ENCODE results near the gene EHD4.

EHD4 gene

GRCh38 chr15:41967506-41968206, 4.7 kb downstream of the EHD4 start:
- Histone ChIP-seq H3K27me3 (ENCODE audit: control insufficient read depth, insufficient read depth, low read length) (no peaks in the 10 kb centered on the region), H3K27ac (ENCODE audit: low read length) (no peak overlapping the region), H3K4me3 (ENCODE audit: low read length) (no peak overlapping the region), H3K9me3 (ENCODE audit: control insufficient read depth, insufficient read depth, low read length) (no peaks in the 10 kb centered on the region), H3K36me3 (ENCODE audit: control insufficient read depth, insufficient read depth, low read length) (no peaks in the 10 kb centered on the region; the same call in 1 of the 2 replicates), H3K4me1 (ENCODE audit: control insufficient read depth, insufficient read depth, low read length) (no peaks in the 10 kb centered on the region; the same call in none of the 2 replicates)
- DNase-seq (ENCODE audit: low read depth, low spot score): no peak
- no CpG with 5 or more reads among the region's 4 CpGs for WGBS (ENCODE audit: insufficient coverage, insufficient read length)

- Histone ChIP-seq H3K27ac (ENCODE audit: low read length) (no peak overlapping the region), H3K9me3 (ENCODE audit: control insufficient read depth, insufficient read depth, low read length) (no peaks in the 10 kb centered on the region)
These were observed 5.4 kb downstream of the EHD4 start for GRCh38 chr15:41966920-41967465.

GRCh38 chr15:41966414-41966812, 5.9 kb downstream of the EHD4 start:
- no CpG with 5 or more reads among the region's 4 CpGs for WGBS (ENCODE audit: insufficient coverage, insufficient read length)
- no peak overlapping the region for H3K27ac ChIP-seq (ENCODE audit: low read length)
- H3K4me1 ChIP-seq (ENCODE audit: control insufficient read depth, insufficient read depth, low read length): no peaks in the 10 kb centered on the region; the same call in none of the 2 replicates
- DNase-seq (ENCODE audit: low read depth, low spot score): no peak
- no peaks in the 10 kb centered on the region for H3K27me3 ChIP-seq (ENCODE audit: control insufficient read depth, insufficient read depth, low read length)
- H3K36me3 ChIP-seq (ENCODE audit: control insufficient read depth, insufficient read depth, low read length): no peaks in the 10 kb centered on the region; the same call in 1 of the 2 replicates
- no peak overlapping the region for H3K4me3 ChIP-seq (ENCODE audit: low read length)
- no peaks in the 10 kb centered on the region for H3K9me3 ChIP-seq (ENCODE audit: control insufficient read depth, insufficient read depth, low read length)

More at GRCh38 chr15:41966920-41967465, 5.4 kb downstream of the EHD4 start:
- Histone ChIP-seq H3K36me3 (ENCODE audit: control insufficient read depth, insufficient read depth, low read length) (no peaks in the 10 kb centered on the region; the same call in 1 of the 2 replicates), H3K4me3 (ENCODE audit: low read length) (no peak overlapping the region), H3K4me1 (ENCODE audit: control insufficient read depth, insufficient read depth, low read length) (no peaks in the 10 kb centered on the region; the same call in none of the 2 replicates), H3K27me3 (ENCODE audit: control insufficient read depth, insufficient read depth, low read length) (no peaks in the 10 kb centered on the region)
- no peak for DNase-seq (ENCODE audit: low read depth, low spot score)
- no CpG with 5 or more reads among the region's 3 CpGs for WGBS (ENCODE audit: insufficient coverage, insufficient read length)

- no CpG with 5 or more reads among the region's 15 CpGs for WGBS (ENCODE audit: insufficient coverage, insufficient read length)
- Histone ChIP-seq H3K27me3 (ENCODE audit: control insufficient read depth, insufficient read depth, low read length) (no peaks in the 10 kb centered on the region), H3K36me3 (ENCODE audit: control insufficient read depth, insufficient read depth, low read length) (no peaks in the 10 kb centered on the region; the same call in 1 of the 2 replicates), H3K27ac (ENCODE audit: low read length) (no peak overlapping the region), H3K4me1 (ENCODE audit: control insufficient read depth, insufficient read depth, low read length) (no peaks in the 10 kb centered on the region; the same call in none of the 2 replicates), H3K4me3 (ENCODE audit: low read length) (no peak overlapping the region), H3K9me3 (ENCODE audit: control insufficient read depth, insufficient read depth, low read length) (no peaks in the 10 kb centered on the region)
- DNase-seq (ENCODE audit: low read depth, low spot score): no peak
These were observed 6.6 kb downstream of the EHD4 start for GRCh38 chr15:41965441-41966413.

DNA sequence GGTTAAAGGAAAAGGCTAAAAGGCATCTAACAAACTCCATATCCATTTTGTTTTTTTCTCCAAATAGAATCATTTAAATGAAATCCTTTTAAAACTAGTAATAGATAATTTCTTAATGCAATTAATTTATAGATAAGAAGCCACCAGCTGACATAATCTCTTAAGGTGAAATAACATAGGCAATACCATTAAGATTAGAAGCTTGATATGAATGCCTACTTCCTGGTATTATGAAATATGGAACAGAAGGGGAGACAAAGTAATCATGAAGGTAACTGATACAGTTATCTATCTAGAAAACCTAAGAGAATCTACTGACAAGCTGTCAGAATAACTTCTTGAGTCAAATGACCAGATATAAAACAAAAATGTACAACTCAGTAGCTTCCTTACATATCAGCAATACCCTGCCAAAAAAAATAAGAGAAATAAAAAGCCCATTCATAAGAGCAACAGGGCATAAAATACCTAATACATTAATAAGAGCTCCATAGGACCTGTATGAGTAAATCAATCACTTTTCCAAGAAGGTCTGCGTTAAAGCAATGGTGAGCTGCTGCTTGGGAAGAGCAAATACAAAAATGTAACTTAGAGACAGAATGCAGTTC, 10.7 kb downstream of the EHD4 start:
- WGBS (ENCODE audit: insufficient coverage, insufficient read length): no CpG with 5 or more reads among the region's 1 CpG
- Histone ChIP-seq H3K36me3 (ENCODE audit: control insufficient read depth, insufficient read depth, low read length) (no peaks in the 10 kb centered on the region; the same call in 1 of the 2 replicates), H3K4me3 (ENCODE audit: low read length) (no peak overlapping the region), H3K27ac (ENCODE audit: low read length) (no peak overlapping the region), H3K9me3 (ENCODE audit: control insufficient read depth, insufficient read depth, low read length) (no peaks in the 10 kb centered on the region), H3K27me3 (ENCODE audit: control insufficient read depth, insufficient read depth, low read length) (no peaks in the 10 kb centered on the region), H3K4me1 (ENCODE audit: control insufficient read depth, insufficient read depth, low read length) (no peaks in the 10 kb centered on the region; the same call in 1 of the 2 replicates)
- no peak for DNase-seq (ENCODE audit: low read depth, low spot score)

DNA sequence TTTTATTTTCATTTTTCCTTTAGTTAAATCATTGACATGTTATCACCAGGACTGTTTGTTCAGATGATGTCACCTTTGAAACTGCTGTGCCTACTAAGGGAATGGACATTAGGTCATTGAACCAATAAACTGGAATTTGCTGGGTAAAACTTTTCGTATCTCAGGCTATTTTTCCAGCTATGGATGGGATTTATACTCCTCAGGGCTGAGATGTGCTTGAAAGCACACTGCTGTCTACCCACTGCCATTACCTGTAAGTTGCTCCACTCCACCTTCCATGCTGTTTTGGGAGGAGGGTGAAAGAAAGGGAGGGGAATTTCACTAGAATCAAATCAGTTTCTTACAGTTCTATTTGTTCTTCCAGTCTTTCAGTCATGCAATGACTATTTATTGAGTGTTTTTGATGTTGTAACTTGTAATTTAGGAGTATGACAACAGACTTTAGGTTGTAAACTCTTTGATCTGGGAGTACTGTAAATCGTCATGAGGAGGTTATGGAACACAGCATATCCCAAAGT, 11.3 kb downstream of the EHD4 start:
- WGBS (ENCODE audit: insufficient coverage, insufficient read length): no CpG with 5 or more reads among the region's 2 CpGs
- DNase-seq (ENCODE audit: low read depth, low spot score): no peak
- Histone ChIP-seq H3K9me3 (ENCODE audit: control insufficient read depth, insufficient read depth, low read length) (no peaks in the 10 kb centered on the region), H3K4me1 (ENCODE audit: control insufficient read depth, insufficient read depth, low read length) (no peaks in the 10 kb centered on the region; the same call in 1 of the 2 replicates), H3K27me3 (ENCODE audit: control insufficient read depth, insufficient read depth, low read length) (no peaks in the 10 kb centered on the region), H3K36me3 (ENCODE audit: control insufficient read depth, insufficient read depth, low read length) (no peaks in the 10 kb centered on the region; the same call in 1 of the 2 replicates), H3K27ac (ENCODE audit: low read length) (no peak overlapping the region), H3K4me3 (ENCODE audit: low read length) (no peak overlapping the region)

GRCh38 chr15:41958002-41958420, 14.3 kb downstream of the EHD4 start:
- no peak overlapping the region for H3K27ac ChIP-seq (ENCODE audit: low read length)
- H3K4me3 ChIP-seq (ENCODE audit: low read length): no peak overlapping the region
- no peaks in the 10 kb centered on the region for H3K9me3 ChIP-seq (ENCODE audit: control insufficient read depth, insufficient read depth, low read length)
- WGBS (ENCODE audit: insufficient coverage, insufficient read length): no CpG with 5 or more reads among the region's 7 CpGs
- H3K27me3 ChIP-seq (ENCODE audit: control insufficient read depth, insufficient read depth, low read length): no peaks in the 10 kb centered on the region
- no peaks in the 10 kb centered on the region for H3K36me3 ChIP-seq (ENCODE audit: control insufficient read depth, insufficient read depth, low read length)
- DNase-seq (ENCODE audit: low read depth, low spot score): no peak
- no peaks in the 10 kb centered on the region for H3K4me1 ChIP-seq (ENCODE audit: control insufficient read depth, insufficient read depth, low read length)

DNA sequence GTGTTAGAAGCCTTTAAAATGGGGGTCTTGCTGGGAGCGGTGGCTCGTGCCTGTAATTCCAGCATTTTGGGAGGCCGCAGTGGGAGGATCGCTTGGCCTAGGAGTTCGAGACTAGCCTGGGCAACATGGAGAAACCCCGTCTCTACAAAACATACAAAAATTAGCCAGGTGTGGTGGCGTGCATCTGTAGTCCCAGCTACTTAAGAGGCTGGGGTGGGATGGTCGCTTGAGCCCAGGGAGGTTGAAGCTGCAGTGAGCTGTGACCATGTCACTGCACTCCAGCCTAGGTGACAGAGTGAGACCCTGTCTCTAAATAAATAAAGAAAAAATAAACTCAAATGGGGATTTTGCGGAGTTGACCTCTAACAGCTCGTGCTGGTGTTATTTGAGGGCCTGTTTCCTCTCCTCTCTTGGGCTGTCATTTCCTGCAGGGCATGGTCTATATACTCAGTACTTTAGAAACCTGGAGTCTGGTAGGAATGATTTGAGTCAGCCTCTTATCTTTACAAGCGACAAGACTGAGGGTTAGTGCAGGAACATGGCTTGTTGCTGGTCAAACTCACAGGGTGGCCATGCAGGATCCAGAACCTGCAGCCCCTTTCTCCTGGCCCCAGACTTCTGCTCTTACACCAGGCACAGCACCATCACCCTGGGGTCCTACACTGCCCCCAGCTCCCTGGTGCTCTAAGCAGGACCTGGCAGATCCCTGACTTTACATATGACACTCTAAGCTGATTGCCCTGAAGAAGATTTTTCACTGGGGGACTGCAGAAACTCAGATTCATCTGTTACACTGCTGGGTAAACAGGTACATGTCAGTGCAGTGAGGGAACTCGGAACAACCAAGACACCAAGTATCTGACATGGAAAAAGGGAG, 15.1 kb downstream of the EHD4 start:
- Histone ChIP-seq H3K9me3 (ENCODE audit: control insufficient read depth, insufficient read depth, low read length) (no peaks in the 10 kb centered on the region), H3K27ac (ENCODE audit: low read length) (no peak overlapping the region), H3K4me3 (ENCODE audit: low read length) (no peak overlapping the region), H3K36me3 (ENCODE audit: control insufficient read depth, insufficient read depth, low read length) (peaks cover 2% of the 10 kb centered on the region; the same call in 1 of the 2 replicates), H3K27me3 (ENCODE audit: control insufficient read depth, insufficient read depth, low read length) (no peaks in the 10 kb centered on the region), H3K4me1 (ENCODE audit: control insufficient read depth, insufficient read depth, low read length) (no peaks in the 10 kb centered on the region)
- DNase-seq (ENCODE audit: low read depth, low spot score): no peak
- no CpG with 5 or more reads among the region's 12 CpGs for WGBS (ENCODE audit: insufficient coverage, insufficient read length)

- H3K36me3 ChIP-seq (ENCODE audit: control insufficient read depth, insufficient read depth, low read length): peaks cover 3% of the 10 kb centered on the region; the same call in 1 of the 2 replicates
- no CpG with 5 or more reads among the region's 21 CpGs for WGBS (ENCODE audit: insufficient coverage, insufficient read length)
- H3K4me3 ChIP-seq (ENCODE audit: low read length): no peak overlapping the region
These were observed 16.4 kb downstream of the EHD4 start for GRCh38 chr15:41955807-41956525.

More at GRCh38 chr15:41955807-41956525, 16.4 kb downstream of the EHD4 start:
- Histone ChIP-seq H3K4me1 (ENCODE audit: control insufficient read depth, insufficient read depth, low read length) (no peaks in the 10 kb centered on the region), H3K27me3 (ENCODE audit: control insufficient read depth, insufficient read depth, low read length) (no peaks in the 10 kb centered on the region), H3K27ac (ENCODE audit: low read length) (no peak overlapping the region), H3K9me3 (ENCODE audit: control insufficient read depth, insufficient read depth, low read length) (no peaks in the 10 kb centered on the region)
- DNase-seq (ENCODE audit: low read depth, low spot score): no peak
